Activated naive CD4-positive, alpha-beta T cell treated with anti-CD3 and anti-CD28 coated beads, Interleukin-2, amount 50 U/mL, for 72 hours (primary cell): ENCODE data around the gene GMDS. TPM values are rescaled to one million over a fixed set of nuclear protein-coding genes. Genes with fewer than 3 reads are reported as not detected.

Experiments
- ATAC-seq, 2 donors: fragments of 150-1000 bp; cut with Tn5 transposase; 2 replicates each; pipeline ENCODE4 v1.10.0; 2021; ENCODE audit warnings: mild to moderate bottlenecking in 2 of 2, moderate library complexity in 2 of 2
- DNase-seq, 2 donors: peaks; one replicate each; pipeline ENCODE4 v3.0.0; 2021 to 2022; ENCODE audit warnings: low spot score in 2 of 2
- H3K27ac Mint-ChIP-seq, 2 donors: one replicate each; pipeline ENCODE4 v1.8.0; 2022; ENCODE audit warnings: mild to moderate bottlenecking in 2 of 2, mixed read lengths in 2 of 2
- H3K36me3 Mint-ChIP-seq, 2 donors: one replicate each; pipeline ENCODE4 v1.8.0; 2022; ENCODE audit warnings: mixed read lengths in 2 of 2
- H3K9me3 Mint-ChIP-seq, 2 donors: one replicate each; pipeline ENCODE4 v1.8.0; 2022; ENCODE audit warnings: mixed read lengths in 2 of 2
- total RNA-seq, 2 donors: library from RNA; stranded (reverse); gene quantifications; one replicate each; pipeline ENCODE4 v1.2.3, GENCODE V29; 2022

GMDS gene
- total RNA-seq, 2 donors from 2014 or later: 23.9 to 37.6 TPM

- no peak for DNase-seq
- ATAC-seq: no peak
- peaks cover 16% of the 10 kb centered on the region in 2 donors for H3K9me3 Mint-ChIP-seq
- peaks cover 7 to 24% of the 10 kb centered on the region in 2 donors for H3K36me3 Mint-ChIP-seq
- no peak overlapping the region for H3K27ac Mint-ChIP-seq
These were observed 496.4 kb downstream of the GMDS start for GRCh38 chr6:1749041-1749440.

- Mint-ChIP-seq H3K27ac (no peak overlapping the region), H3K36me3 (peaks cover 0 to 12% of the 10 kb centered on the region in 2 donors), H3K9me3 (peaks cover 9 to 10% of the 10 kb centered on the region in 2 donors)
- ATAC-seq (no peak), DNase-seq (no peak)
These were observed 497.9 kb downstream of the GMDS start for GRCh38 chr6:1747531-1747930.

- ATAC-seq (no peak), DNase-seq (no peak)
- peaks cover 5 to 6% of the 10 kb centered on the region in 2 donors for H3K9me3 Mint-ChIP-seq
- H3K27ac Mint-ChIP-seq: no peak overlapping the region
- peaks cover 0 to 7% of the 10 kb centered on the region in 2 donors for H3K36me3 Mint-ChIP-seq
These were observed 498.4 kb downstream of the GMDS start for GRCh38 chr6:1747003-1747402.

GRCh38 chr6:1745814-1746213, 499.6 kb downstream of the GMDS start:
- no peak overlapping the region for H3K27ac Mint-ChIP-seq
- no peaks in the 10 kb centered on the region for H3K9me3 Mint-ChIP-seq
- H3K36me3 Mint-ChIP-seq: no peaks in the 10 kb centered on the region
- ATAC-seq (no peak), DNase-seq (no peak)

GRCh38 chr6:1744543-1744942, 500.9 kb downstream of the GMDS start:
- no peak for ATAC-seq
- no peak for DNase-seq
- Mint-ChIP-seq H3K36me3 (no peaks in the 10 kb centered on the region), H3K9me3 (no peaks in the 10 kb centered on the region), H3K27ac (no peak overlapping the region)

- H3K27ac Mint-ChIP-seq: no peak overlapping the region
- H3K36me3 Mint-ChIP-seq: no peaks in the 10 kb centered on the region
- H3K9me3 Mint-ChIP-seq: no peaks in the 10 kb centered on the region
- ATAC-seq: no peak
- DNase-seq: no peak
These were observed 505.7 kb downstream of the GMDS start for GRCh38 chr6:1739680-1740079.

- H3K9me3 Mint-ChIP-seq: no peaks in the 10 kb centered on the region
- H3K27ac Mint-ChIP-seq: no peak overlapping the region
- H3K36me3 Mint-ChIP-seq: no peaks in the 10 kb centered on the region
- ATAC-seq (no peak), DNase-seq (no peak)
These were observed 506.2 kb downstream of the GMDS start for GRCh38 chr6:1739220-1739619.

GRCh38 chr6:1738558-1739081, 506.8 kb downstream of the GMDS start:
- H3K36me3 Mint-ChIP-seq: peaks cover 0 to 1% of the 10 kb centered on the region in 2 donors
- H3K27ac Mint-ChIP-seq: no peak overlapping the region
- H3K9me3 Mint-ChIP-seq: no peaks in the 10 kb centered on the region
- DNase-seq (no peak), ATAC-seq (no peak)

- H3K27ac Mint-ChIP-seq: no peak overlapping the region
- peaks cover 0 to 11% of the 10 kb centered on the region in 2 donors for H3K36me3 Mint-ChIP-seq
- DNase-seq (no peak), ATAC-seq (no peak)
- no peaks in the 10 kb centered on the region for H3K9me3 Mint-ChIP-seq
These were observed 507.7 kb downstream of the GMDS start for GRCh38 chr6:1737463-1738311.

GRCh38 chr6:1736346-1737105, 508.9 kb downstream of the GMDS start:
- H3K36me3 Mint-ChIP-seq: peaks cover 0 to 15% of the 10 kb centered on the region in 2 donors
- DNase-seq (no peak), ATAC-seq (no peak)
- H3K27ac Mint-ChIP-seq: peak overlapping the region in 1 of 2 donors; percentile 67
- no peaks in the 10 kb centered on the region for H3K9me3 Mint-ChIP-seq

GRCh38 chr6:1735239-1735803, 510.1 kb downstream of the GMDS start:
- peaks cover 5 to 7% of the 10 kb centered on the region in 2 donors for H3K9me3 Mint-ChIP-seq
- DNase-seq (no peak), ATAC-seq (no peak)
- H3K27ac Mint-ChIP-seq: no peak overlapping the region
- peaks cover 7 to 26% of the 10 kb centered on the region in 2 donors for H3K36me3 Mint-ChIP-seq

- no peak for DNase-seq
- Mint-ChIP-seq H3K9me3 (peaks cover 5 to 7% of the 10 kb centered on the region in 2 donors), H3K27ac (no peak overlapping the region), H3K36me3 (peaks cover 7 to 26% of the 10 kb centered on the region in 2 donors)
- no peak for ATAC-seq
These were observed 514.5 kb downstream of the GMDS start for GRCh38 chr6:1730882-1731281.

- DNase-seq (no peak), ATAC-seq (no peak)
- Mint-ChIP-seq H3K9me3 (peaks cover 5 to 7% of the 10 kb centered on the region in 2 donors), H3K36me3 (peaks cover 7 to 29% of the 10 kb centered on the region in 2 donors), H3K27ac (no peak overlapping the region)
These were observed 515.7 kb downstream of the GMDS start for GRCh38 chr6:1729750-1730140.

GRCh38 chr6:1729133-1729749, 516.2 kb downstream of the GMDS start:
- Mint-ChIP-seq H3K9me3 (peaks cover 5 to 7% of the 10 kb centered on the region in 2 donors), H3K36me3 (peaks cover 7 to 31% of the 10 kb centered on the region in 2 donors), H3K27ac (no peak overlapping the region)
- no peak for DNase-seq
- no peak for ATAC-seq

- no peak for ATAC-seq
- peaks cover 5 to 7% of the 10 kb centered on the region in 2 donors for H3K9me3 Mint-ChIP-seq
These were observed 519.0 kb downstream of the GMDS start for GRCh38 chr6:1726341-1726768.

GRCh38 chr6:1724616-1725015, 520.8 kb downstream of the GMDS start:
- H3K36me3 Mint-ChIP-seq: peaks cover 0 to 10% of the 10 kb centered on the region in 2 donors
- ATAC-seq (no peak), DNase-seq (no peak)
- H3K27ac Mint-ChIP-seq: no peak overlapping the region
- H3K9me3 Mint-ChIP-seq: no peaks in the 10 kb centered on the region

More at GRCh38 chr6:1726341-1726768, 519.0 kb downstream of the GMDS start:
- DNase-seq: no peak
- H3K36me3 Mint-ChIP-seq: peaks cover 7 to 19% of the 10 kb centered on the region in 2 donors
- no peak overlapping the region for H3K27ac Mint-ChIP-seq
